ENCODE results near the gene PRR27. TPM values are rescaled to one million over a fixed set of nuclear protein-coding genes. Genes with fewer than 3 reads are reported as not detected.

The PRR27 gene
- total RNA-seq: not detected

DNA sequence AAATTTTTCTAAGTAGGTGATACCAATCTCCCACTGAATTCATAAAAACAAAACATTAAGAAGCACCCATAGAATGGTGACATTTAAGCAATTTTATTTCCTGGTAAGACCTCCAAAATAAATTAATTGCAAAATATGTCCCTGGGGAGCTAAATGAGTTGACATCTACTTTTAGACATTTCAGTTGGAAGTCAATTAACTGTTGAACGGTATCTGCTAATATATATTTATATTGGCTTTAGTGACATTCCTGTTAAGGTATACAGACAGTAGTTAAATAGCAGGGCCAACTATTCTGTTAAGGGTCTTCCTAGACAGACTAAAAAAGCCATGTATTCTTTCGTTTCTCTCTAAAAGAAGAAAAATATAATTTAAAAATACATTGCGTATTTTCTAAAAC, at the start of gene PRR27:
Gene PRR27, plus strand, starts transcription at position 301 of the 400 bp plus-strand sequence. CDS start 139 bp downstream, outside the sequence.
- no peak for TF ChIP-seq CTCF (IDR thresholded peaks at IDR 0.05; ENCODE audit: low read depth)

DNA sequence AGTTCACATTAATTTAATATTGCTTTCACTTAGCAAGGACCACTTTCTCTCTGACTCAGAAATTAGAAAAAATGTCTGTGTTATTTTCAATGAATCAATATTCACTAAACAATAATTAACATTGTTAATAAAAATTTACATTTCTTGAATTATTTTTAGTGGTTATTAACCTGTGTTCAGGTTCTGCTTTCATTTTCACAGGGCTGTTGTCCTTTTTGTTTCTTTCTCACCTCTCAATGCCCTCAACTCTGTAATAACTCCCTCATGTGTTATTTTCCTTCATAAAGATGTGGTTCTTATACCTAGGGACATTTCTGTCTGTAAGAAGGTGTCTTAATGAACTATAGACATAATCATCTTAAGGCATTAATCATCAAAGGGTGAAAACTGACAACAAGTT, 43.1 kb upstream of the PRR27 start:
- no peak for TF ChIP-seq CTCF (IDR thresholded peaks at IDR 0.05; ENCODE audit: low read depth)

DNA sequence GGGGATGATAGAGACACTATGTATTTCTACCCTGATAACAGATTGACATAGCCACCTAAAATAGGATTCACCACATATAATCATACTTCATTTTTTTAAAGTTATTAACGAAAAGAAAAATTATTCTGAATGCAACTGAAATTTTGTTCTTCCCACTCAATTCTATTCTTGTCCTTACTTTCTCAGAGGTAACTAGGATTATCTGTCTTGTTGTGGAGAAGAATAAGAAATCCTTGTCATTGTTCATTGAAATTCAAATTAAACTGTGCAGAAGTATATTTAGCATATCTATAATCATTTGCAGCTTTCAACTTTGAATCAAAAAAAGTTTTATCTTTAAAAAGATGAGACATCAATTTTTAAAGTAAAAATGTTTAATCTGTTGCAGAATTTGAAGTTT, 40.4 kb upstream of the PRR27 start:
- TF ChIP-seq CTCF (IDR thresholded peaks at IDR 0.05; ENCODE audit: low read depth): no peak

- TF ChIP-seq CTCF (IDR thresholded peaks at IDR 0.05; ENCODE audit: low read depth): no peak
Observed at GRCh38 chr4:70114096-70114495, 39.9 kb upstream of the PRR27 start.

GRCh38 chr4:70120323-70120722, 33.7 kb upstream of the PRR27 start:
- no peak for TF ChIP-seq CTCF (IDR thresholded peaks at IDR 0.05; ENCODE audit: low read depth)

DNA sequence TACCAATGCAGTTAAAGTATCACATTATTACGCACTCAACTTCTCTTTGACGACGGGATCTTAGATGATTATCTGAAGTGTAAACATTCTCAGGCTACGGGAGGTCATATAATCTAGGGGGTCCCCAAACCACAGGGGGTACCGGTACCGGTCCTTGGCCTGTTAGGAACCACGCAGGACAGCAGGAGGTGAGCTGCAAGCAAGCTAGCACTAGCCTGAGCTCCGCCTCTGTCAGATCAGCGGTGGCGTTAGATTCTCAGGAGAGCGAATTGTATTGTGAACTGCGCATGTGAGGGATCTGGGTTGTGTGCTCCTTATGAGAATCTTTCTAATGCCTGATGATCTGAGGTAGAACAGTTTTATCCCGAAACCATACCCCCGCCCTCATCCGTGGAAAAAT, 20.6 kb upstream of the PRR27 start:
- TF ChIP-seq CTCF (IDR thresholded peaks at IDR 0.05; ENCODE audit: low read depth): no peak

DNA sequence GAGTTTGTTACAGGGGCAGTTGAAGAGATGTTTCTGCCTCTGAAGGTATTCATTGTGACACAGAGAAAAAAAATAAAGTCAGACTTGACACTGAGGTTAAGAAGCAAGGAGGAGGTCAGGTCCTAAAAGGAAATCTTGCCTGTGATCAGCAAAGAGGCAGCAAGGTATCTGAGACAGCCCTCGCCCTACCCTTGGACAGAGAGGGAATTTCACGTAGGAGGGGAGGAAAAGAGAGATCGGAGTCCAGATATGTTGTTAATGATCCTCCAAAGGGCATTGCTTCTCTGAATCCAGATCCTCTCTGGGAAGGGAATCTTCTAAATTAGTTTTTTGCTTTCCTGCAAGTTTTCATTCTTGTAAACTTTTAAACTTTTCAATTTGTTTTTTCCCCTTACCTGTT, 15.3 kb upstream of the PRR27 start:
- no peak for TF ChIP-seq CTCF (IDR thresholded peaks at IDR 0.05; ENCODE audit: low read depth)

Data from subcutaneous adipose tissue (tissue), 4 donors.